ENCODE measurements around the gene TOMM40L.

Gene TOMM40L

DNA sequence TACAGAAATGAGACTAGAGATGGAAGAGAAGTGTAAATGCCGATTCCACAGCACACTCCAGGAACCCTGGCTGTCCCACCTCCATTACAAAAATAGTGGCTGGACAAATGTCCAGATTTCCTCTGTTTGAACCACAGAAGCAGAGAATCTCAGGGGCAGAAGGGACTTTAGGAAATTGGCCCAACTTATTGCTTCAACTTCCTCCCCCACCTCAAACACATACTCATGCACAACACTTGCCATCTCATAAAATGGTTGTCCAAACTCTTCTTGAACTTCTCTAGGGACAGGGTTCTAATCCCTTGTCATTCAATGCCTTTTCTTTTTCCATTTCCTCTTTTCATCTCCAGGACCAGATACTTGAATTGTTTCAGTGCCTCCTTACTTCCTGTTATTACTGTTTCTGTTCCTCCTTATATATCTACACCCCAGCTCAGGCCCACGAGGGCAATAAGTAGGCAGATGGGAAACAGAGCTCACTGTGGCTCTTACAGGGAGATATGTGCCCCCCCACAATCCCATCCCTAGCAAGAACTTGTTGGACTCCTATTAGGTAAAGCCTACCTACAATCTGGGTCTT, 40.0 kb upstream of the TOMM40L start:
- DNase-seq (ENCODE audit: insufficient read length, low spot score) (no peak), FAIRE-seq (peak; percentile 84)
- no peak for TF ChIP-seq POU2F2 (IDR thresholded peaks at IDR 0.05; ENCODE audit: low read depth, low read length)
- TF ChIP-seq POLR2A (IDR thresholded peaks at IDR 0.05; ENCODE audit: low read depth, low read length): no peak
- TF ChIP-seq PAX5 (IDR thresholded peaks at IDR 0.05; ENCODE audit: insufficient read depth, low read length, severe bottlenecking): no peak
- TF ChIP-seq SPI1 (IDR thresholded peaks at IDR 0.05; ENCODE audit: low read depth, low read length): peak; percentile 94
- TF ChIP-seq TAF1 (IDR thresholded peaks at IDR 0.05; ENCODE audit: low read depth, low read length): no peak

DNA sequence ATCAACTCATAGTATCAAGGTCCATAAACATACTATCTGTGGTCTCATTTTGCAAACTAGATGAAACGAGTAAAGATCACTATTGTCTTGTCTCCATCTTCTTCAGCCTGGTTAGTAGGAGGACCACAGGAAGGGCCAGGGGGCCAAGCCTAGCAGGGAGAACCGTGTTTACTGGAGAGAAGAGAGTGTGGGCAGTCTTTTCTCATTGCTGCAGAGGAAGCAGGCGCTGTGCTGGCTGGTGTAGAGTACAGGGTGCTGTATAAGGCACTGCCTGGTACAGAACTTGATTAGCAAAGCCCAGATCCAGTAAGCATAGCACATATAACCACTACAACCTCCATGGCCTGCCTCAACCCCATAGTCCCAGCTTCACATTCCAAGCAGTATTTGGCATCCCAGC, 38.5 kb upstream of the TOMM40L start:
- peak; percentile 59 for FAIRE-seq
- DNase-seq (ENCODE audit: insufficient read length, low spot score): no peak
- TF ChIP-seq SPI1 (IDR thresholded peaks at IDR 0.05; ENCODE audit: low read depth, low read length): no peak
- TF ChIP-seq POLR2A (IDR thresholded peaks at IDR 0.05; ENCODE audit: low read depth, low read length): no peak

DNA sequence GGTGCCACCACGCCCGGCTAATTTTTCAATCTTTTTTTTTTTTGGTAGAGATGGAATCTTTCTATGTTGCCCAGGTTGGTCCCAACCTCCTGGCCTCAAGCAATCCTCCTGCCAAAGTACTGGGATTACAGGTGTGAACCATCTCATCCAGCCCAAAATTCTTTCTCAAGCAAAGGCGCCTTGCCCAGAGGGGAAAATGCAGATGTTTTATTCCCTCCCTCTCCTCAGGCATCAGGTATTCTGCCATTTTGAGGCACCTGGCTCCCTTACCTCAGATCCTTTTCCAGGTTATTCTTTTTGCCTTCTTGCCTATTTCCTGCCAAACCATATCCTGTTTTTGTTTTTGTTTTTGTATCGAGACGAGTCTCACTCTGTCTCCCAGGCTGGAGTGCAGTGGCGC, 37.5 kb upstream of the TOMM40L start:
- FAIRE-seq (no peak), DNase-seq (ENCODE audit: insufficient read length, low spot score) (no peak)
- TF ChIP-seq TAF1 (IDR thresholded peaks at IDR 0.05; ENCODE audit: low read depth, low read length) (no peak), POLR2AphosphoS5 (IDR thresholded peaks at IDR 0.05; ENCODE audit: low read depth, low read length) (no peak), PAX5 (IDR thresholded peaks at IDR 0.05; ENCODE audit: insufficient read depth, low read length, severe bottlenecking) (no peak), SPI1 (IDR thresholded peaks at IDR 0.05; ENCODE audit: low read depth, low read length) (no peak), POLR2A (IDR thresholded peaks at IDR 0.05; ENCODE audit: low read depth, low read length) (no peak), POU2F2 (IDR thresholded peaks at IDR 0.05; ENCODE audit: low read depth, low read length) (no peak)

GRCh38 chr1:161189036-161189435, 36.8 kb upstream of the TOMM40L start:
- DNase-seq (ENCODE audit: insufficient read length, low spot score): no peak
- FAIRE-seq: no peak
- TF ChIP-seq POU2F2 (IDR thresholded peaks at IDR 0.05; ENCODE audit: low read depth, low read length) (no peak), POLR2A (IDR thresholded peaks at IDR 0.05; ENCODE audit: low read depth, low read length) (no peak), TAF1 (IDR thresholded peaks at IDR 0.05; ENCODE audit: low read depth, low read length) (no peak), SPI1 (IDR thresholded peaks at IDR 0.05; ENCODE audit: low read depth, low read length) (no peak), POLR2AphosphoS5 (IDR thresholded peaks at IDR 0.05; ENCODE audit: low read depth, low read length) (no peak)

GRCh38 chr1:161190962-161191521, 34.8 kb upstream of the TOMM40L start:
- FAIRE-seq: no peak
- no peak for DNase-seq (ENCODE audit: insufficient read length, low spot score)
- TF ChIP-seq POLR2A (IDR thresholded peaks at IDR 0.05; ENCODE audit: low read depth, low read length): no peak
- no peak for TF ChIP-seq SPI1 (IDR thresholded peaks at IDR 0.05; ENCODE audit: low read depth, low read length)
- TF ChIP-seq TAF1 (IDR thresholded peaks at IDR 0.05; ENCODE audit: low read depth, low read length): no peak
- no peak for TF ChIP-seq POLR2AphosphoS5 (IDR thresholded peaks at IDR 0.05; ENCODE audit: low read depth, low read length)
- no peak for TF ChIP-seq POU2F2 (IDR thresholded peaks at IDR 0.05; ENCODE audit: low read depth, low read length)
- no peak for TF ChIP-seq PAX5 (IDR thresholded peaks at IDR 0.05; ENCODE audit: insufficient read depth, low read length, severe bottlenecking)

DNA sequence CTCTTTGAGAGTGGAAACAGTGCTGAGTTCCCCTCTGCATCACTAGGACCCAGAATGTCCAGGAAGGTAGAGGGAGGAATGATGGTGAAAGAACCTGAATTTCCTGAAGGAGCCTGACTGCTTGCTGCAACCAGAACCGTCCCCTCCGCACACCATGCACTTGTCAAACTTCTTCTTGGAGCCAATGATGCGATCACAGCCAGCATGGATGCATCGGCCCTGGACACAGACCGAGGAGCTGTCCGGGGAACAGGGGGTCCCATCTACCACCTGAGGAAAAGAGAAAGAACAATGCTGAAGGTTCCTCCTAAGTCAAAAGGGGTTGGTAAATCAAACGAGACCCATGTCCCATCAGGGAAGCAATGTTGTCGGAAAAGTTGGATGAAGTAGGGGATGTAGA, 33.9 kb upstream of the TOMM40L start:
- FAIRE-seq (no peak), DNase-seq (ENCODE audit: insufficient read length, low spot score) (no peak)
- TF ChIP-seq PAX5 (IDR thresholded peaks at IDR 0.05; ENCODE audit: insufficient read depth, low read length, severe bottlenecking) (no peak), POLR2A (IDR thresholded peaks at IDR 0.05; ENCODE audit: low read depth, low read length) (no peak), SPI1 (IDR thresholded peaks at IDR 0.05; ENCODE audit: low read depth, low read length) (no peak), POU2F2 (IDR thresholded peaks at IDR 0.05; ENCODE audit: low read depth, low read length) (no peak), TAF1 (IDR thresholded peaks at IDR 0.05; ENCODE audit: low read depth, low read length) (no peak), POLR2AphosphoS5 (IDR thresholded peaks at IDR 0.05; ENCODE audit: low read depth, low read length) (no peak)

- DNase-seq (ENCODE audit: insufficient read length, low spot score): peak; percentile 71
- FAIRE-seq: peak; percentile 85
- TF ChIP-seq POU2F2 (IDR thresholded peaks at IDR 0.05; ENCODE audit: low read depth, low read length): peak; percentile 30; the same call in 1 of the 2 replicates
- no peak for TF ChIP-seq PAX5 (IDR thresholded peaks at IDR 0.05; ENCODE audit: insufficient read depth, low read length, severe bottlenecking)
- TF ChIP-seq POLR2A (IDR thresholded peaks at IDR 0.05; ENCODE audit: low read depth, low read length): no peak
- peak; percentile 56 for TF ChIP-seq SPI1 (IDR thresholded peaks at IDR 0.05; ENCODE audit: low read depth, low read length)
Measured at GRCh38 chr1:161192476-161193465, 33.1 kb upstream of the TOMM40L start.

DNA sequence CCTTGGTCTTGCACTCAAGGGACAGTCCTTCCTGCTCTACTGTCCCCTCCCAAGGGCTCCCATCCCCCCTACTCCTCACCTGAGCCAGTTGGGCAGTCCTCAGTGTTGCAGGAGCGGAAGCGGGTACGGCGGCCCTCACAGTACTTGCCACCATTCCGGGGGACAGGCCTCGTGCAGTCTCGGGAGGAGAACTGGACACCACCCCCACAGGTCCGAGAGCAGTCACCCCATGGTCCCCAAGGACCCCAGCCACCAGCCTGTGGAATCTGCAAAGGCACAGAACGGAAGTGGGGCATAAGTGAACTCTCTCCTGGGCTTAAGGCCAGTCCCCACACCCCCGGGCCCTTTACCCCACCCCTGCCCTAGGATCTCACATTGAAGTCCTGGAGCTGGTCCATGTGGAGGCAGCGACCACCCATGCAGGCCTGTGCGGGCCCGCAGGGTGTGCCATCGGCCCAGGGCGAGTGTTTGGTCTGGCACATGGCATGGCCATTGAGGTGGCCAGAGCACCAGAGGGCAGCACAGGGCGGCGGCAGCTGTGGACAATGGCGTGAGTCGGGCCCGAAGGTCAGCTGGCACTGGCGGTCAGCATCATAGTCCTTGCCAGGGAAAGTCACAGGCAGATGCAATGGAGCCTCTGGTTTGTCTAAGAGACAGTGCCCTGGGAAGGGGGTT, 32.2 kb upstream of the TOMM40L start:
- no peak for FAIRE-seq

GRCh38 chr1:161195171-161195570, 30.7 kb upstream of the TOMM40L start:
- FAIRE-seq (peak; percentile 98), DNase-seq (ENCODE audit: insufficient read length, low spot score) (no peak)
- TF ChIP-seq SPI1 (IDR thresholded peaks at IDR 0.05; ENCODE audit: low read depth, low read length) (peak; percentile 95), POU2F2 (IDR thresholded peaks at IDR 0.05; ENCODE audit: low read depth, low read length) (no peak)

More for the DNA sequence above, 32.2 kb upstream of the TOMM40L start:
- DNase-seq (ENCODE audit: insufficient read length, low spot score): no peak
- no peak for TF ChIP-seq TAF1 (IDR thresholded peaks at IDR 0.05; ENCODE audit: low read depth, low read length)
